ENCODE results near the gene PHF21B.

Gene PHF21B

DNA sequence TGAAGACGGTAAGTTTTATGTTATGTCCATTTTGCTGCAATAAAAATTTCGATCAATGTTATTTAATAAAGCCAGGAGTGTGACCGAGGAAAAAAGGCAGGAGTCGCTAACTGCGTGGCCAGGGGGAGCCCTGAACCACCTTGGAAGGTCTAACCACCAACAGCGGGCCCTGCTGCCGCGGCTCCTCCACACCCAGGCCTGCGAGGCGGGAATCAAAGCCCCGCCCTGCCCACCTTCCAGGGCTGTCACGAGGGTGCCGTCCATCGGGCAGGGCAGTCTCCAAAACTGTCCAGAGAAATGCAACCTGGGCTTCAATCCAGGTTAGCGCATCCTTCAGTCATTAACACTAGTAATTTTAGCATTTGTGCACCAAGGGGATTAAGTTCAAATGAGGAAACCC lies 19.0 kb downstream of the PHF21B start:
- no peak for DNase-seq (ENCODE audit: low read depth in 2 of 2)

DNA sequence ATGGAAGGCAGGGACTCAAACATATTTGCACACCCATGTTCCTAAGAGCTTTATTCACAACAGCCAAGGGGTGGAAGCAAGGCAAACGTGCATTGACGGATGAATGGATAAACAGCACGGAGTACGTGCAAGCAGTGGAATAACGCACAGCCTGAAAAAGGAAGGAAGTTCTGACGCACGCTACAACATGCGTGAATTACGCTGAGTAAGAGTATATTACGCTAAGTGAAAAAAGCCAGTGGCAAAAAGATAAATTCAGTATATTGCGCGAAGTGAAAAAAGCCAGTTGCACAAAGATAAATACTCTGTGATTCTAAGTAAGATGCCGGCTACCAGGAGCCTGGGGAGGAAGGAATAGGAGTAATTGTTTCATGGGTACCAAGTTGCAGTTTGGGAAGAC lies 19.5 kb downstream of the PHF21B start:
- DNase-seq (ENCODE audit: low read depth in 2 of 2) = no peak

DNA sequence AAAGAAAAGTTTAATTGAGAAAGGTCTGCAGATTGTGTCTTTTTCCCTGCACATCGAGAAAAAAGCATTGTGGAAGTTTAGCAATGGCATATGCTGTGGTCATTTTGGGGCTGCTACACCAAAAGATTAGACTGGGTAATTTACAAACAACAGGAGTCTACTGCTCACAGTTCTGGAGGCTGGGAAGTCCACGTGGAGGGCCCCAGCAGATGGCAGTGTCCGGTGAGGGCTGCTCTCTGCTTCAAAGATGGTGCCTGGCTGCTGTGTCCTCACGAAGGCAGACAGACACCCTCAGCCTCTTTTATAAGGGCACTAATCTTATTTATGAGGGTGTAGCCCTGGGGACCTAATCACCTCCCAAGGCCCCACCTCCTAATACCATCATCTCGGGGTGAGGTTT lies 21.1 kb downstream of the PHF21B start:
- no peak for DNase-seq (ENCODE audit: low read depth in 2 of 2)

DNA sequence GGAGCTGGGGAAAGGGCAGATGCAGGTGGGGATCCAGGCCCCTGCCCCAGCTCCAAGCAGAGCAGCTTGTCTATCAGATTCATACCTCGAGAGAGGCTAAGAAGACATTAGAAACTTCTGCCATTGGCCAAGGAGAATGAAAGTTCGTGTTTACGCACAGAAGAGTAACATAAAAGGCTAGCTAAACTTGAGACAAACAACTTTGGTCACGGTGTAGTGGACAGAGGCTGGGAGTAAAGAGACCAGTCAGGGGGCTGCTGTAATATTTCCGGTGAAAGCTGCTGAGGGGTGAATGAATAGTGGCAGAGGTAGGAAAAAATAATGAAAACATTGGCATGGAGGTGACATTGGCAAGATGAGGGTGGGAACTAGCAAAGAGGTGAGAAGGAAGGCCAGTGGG lies 22.9 kb downstream of the PHF21B start:
- no peak for DNase-seq (ENCODE audit: low read depth in 2 of 2)

DNA sequence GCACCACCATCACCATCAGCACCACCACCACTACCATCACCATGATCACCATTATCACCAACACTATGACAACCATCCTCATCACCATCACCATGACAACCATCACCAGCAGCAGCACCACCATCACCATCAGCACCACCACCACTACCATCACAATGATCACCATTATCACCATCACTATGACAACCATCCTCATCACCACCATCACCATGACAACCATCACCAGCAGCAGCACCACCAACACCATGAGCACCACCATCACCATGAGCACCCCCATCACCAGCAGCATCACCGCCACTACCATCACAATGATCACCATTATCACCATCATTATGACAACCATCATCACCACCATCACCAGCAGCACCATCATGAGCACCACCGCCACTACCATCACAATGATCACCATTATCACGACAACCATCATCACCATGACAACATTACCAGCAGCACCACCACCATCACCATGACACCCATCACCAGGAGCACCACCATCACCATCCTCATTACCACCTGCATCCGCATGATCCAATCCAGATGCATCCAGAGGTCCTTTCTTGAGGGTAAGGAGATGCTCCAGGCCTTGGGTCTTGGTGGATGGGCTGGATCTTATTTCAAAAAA lies 23.8 kb downstream of the PHF21B start:
- no peak for DNase-seq (ENCODE audit: low read depth in 2 of 2)

DNA sequence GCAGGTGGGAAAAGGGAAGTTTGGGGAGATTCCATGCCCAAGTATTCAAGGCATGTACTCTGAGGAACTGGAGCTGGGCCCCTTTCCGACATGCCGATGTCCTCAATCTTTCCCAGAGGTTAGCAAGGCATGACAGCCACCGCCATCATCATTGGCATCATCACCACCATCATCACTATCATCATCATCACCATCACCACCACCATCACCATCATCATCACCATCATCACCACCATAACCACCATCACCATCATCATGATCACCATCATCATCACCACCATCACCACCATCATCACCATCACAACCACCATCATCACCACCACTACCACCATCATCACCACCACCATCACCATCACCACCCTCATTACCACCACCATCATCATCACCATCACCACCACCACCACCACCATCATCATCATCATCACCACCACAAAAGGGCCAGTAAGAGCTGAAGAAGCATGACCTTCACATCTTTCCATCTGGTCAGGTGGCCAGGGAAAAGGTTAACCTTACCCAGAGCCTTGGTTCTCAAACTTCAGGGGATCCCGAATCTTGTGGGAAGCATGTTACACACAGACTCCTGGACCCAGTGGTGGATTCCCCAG lies 25.8 kb downstream of the PHF21B start:
- no peak for DNase-seq (ENCODE audit: low read depth in 2 of 2)

DNA sequence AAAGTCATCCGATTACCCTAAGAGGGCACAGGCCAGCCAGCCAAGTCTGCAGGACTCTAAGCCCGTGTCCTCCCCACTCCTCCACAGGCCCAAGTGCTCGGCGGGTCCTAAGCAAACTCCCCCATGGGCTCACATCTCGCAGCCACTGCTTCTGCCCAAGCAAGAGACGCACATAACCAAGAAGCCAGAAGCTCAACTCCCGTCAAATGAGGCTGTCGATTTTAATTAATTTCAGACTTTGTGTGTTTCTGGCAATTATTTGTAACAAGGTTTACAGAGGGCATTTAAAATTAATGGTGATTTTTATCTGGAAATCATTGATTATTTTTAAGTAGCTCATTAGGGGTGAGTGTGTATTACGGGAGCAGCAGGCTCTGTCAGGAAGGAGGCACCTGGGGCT lies 27.4 kb downstream of the PHF21B start:
- no peak for DNase-seq (ENCODE audit: low read depth in 2 of 2)

DNA sequence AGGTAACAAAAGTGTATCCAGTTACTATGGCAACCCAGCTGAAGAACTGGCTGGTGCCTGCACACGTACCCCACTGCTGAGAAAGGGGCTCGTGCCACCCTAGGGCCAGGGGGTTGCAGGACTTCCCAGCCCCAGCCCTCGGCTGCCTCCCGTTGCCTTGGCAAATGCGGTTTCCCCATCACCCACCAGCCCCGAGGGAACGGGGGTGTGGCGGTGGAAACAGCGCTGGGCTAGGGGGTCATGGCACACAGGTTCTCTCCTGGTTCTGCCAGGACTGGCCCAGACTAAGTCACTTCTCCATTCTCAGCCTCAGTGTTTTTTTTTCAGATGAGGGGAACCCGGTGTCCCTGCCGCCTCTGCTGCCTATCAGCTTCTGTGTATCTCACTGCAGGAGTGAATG lies 27.9 kb downstream of the PHF21B start:
- no peak for DNase-seq (ENCODE audit: low read depth in 2 of 2)

DNA sequence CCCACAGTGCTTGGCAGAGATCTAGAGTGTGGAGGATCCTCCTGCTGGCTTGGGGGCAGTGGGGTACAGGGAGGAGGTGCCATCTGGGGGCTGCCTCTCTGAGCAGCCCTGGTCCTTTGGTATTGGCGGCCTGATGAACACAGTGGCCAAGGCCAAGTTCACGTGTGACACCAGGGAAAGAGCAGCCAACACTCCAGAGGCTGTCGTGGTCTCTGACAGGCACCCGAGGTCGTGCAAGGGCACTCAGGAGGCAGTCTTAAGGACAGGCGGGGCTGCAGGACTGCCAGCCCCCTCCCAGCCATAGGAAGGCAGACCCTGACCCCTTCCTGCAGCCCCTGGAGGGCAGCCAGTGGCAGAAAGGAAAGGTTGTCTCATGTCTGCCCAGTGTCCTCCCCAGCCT lies 30.7 kb downstream of the PHF21B start:
- DNase-seq (ENCODE audit: low read depth in 2 of 2) = no peak

DNA sequence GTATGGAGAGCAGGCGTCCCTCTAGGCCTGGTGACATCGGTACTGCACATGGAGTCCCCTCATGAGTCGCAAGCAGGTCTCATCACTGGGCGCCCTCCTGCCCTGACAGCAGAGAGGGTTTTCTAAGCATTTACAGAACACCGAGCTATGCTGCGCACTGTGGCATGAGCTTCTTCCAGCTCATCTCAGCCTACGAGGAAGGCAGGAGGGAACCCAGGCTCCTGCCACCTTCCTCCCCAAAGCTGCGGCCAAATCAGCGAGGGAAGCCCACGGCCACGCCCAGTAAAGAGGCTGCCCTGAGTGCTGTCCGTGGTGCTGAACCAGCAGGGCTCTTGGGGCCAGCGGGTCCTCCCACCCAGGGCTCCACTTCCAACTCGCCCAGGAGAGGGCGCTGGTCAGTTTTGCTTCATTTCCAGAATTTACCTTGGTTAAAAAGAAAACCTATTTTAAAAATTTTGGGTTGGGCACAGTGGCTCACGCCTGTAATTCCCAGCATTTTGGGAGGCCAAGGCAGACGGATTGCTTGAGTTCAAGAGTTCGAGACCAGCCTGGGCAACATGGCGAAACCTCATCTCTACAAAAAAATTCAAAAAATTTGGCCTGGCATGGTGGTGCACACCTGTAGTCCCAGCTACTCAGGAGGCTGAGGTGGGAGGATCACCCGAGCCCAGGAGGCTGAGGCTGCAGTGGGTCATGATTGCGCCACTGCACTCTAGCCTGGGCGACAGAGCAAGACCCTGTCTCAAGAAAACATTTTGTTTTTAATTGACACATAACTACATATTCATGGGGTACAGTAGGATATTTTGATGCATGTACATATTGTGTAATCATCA lies 34.2 kb downstream of the PHF21B start:
- DNase-seq (ENCODE audit: low read depth in 2 of 2) = peak in 1 of 2 donors; percentile 44

DNA sequence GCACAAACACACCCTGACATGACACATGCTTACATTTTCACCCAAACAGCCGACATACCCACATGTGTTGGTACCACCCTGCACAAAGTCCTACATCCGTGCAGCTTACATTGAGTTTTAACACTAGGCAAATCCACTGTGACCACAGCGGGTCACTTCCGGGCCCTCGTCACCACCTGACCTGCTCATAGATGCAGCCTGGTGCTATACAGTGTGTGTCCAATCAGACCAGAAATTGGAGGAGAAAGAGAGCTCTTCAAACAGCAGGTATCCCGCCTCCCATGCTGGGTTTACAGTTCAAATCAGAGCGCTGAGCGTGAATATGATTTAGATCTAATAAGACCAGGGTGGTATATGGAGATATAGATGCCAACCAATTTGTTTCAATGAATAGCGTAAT lies 35.4 kb downstream of the PHF21B start:
- no peak for DNase-seq (ENCODE audit: low read depth in 2 of 2)

DNA sequence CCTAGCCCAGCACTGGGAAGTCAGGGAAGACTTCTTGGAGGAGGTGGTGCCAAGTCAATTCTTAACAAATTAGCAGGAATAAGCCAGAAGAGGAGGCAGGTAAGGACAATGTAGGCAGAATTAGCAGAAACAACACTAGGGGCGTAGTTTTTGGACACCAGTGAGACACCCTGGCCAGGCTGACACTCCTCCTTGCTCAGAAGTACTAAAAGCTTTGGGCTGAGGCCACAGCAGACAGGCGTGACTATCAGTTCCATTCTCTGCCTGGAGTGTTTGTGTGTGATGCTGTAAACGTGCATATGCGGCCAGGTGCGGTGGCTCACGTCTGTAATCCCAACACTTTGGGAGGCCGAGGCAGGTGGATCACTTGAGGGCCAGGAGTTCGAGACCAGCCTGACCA lies 36.0 kb downstream of the PHF21B start:
- DNase-seq (ENCODE audit: low read depth in 2 of 2) = no peak

DNA sequence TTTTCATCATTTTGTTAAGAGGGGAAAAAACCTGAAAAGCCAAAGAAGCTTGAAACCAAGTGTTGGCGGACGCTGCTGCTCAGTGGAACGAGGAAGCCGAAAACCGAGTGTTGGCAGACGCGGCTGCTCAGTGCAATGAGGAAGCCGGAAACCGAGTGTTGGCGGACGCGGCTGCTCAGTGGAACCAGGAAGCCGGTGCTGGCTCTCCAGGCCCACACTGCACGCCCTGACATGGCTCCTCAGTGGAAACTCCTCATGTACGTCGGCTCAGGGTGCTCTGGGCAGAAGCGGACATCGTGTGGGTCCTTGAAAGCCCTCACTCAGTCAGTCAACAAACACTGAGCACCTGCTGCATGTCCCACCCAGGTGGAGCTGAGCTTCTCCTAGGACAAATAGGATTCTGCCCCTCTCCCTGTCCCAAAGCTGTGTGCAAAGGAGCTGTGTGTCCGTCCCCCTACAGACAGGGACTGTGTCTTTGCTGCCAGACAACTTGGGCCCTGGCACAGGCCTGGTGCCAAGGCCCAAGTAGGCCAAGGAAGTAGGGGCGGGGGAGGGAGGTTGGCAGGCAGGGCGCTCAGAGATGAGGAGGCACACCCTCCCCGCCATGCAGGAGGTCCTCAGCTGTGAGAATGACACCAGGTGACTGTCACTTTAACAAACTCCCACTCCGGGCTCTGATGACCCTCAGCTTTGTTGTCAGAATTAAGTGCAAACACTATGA lies 37.3 kb downstream of the PHF21B start:
- no peak for DNase-seq (ENCODE audit: low read depth in 2 of 2)

DNA sequence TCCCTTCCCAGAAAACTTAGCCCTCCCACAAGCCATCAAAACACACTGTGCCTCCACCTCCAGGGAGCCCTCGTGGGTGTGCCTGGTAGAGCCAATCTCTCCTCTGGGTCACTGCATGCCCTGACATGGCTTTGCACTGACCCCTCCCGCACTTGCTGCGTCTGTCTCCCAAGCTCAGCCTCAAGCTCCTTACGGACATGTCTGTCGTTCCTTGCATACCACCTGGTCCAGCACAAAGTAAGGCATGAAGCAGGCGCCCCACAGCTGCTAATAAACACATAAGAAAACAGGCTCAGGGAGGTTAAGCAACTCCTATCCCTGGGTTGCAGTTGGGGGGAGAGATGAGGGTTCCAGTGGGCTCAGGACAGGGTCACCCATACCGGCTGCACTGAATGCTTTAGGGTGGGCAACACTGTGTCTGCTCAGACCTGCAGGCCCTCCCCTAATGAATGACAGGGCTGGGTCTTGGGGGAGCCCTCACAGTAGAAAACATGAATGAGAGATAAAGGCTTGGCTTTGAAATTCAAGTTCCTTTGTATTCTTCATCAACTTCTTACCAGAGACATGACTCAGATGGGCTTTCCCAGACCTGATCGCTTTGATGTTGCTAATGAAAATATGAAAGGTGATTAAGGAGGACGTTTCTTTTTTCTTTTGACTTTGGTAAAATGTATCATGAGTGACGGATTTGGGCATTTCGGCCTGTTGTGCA lies 38.0 kb downstream of the PHF21B start:
- DNase-seq (ENCODE audit: low read depth in 2 of 2) = no peak

DNA sequence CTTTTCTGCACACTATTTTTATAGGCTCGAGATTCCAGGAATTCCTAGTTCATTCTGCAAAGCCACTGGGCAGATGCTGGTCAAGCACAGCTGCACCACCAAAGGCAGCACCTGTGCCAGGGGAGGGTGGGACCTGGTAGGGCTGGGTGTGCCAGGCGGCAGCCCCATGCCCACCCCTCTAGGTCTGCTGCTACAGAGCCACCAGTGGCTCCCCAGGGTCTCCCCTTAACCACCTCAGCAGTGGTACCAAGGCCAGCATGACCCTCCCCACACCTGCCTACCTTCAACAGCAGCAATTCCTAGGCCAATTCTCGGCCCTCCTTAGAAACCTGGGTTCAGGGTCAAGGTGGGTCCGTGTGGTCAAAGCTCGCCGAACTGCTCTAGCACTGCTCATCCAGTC lies 39.5 kb downstream of the PHF21B start:
- no peak for DNase-seq (ENCODE audit: low read depth in 2 of 2)

DNA sequence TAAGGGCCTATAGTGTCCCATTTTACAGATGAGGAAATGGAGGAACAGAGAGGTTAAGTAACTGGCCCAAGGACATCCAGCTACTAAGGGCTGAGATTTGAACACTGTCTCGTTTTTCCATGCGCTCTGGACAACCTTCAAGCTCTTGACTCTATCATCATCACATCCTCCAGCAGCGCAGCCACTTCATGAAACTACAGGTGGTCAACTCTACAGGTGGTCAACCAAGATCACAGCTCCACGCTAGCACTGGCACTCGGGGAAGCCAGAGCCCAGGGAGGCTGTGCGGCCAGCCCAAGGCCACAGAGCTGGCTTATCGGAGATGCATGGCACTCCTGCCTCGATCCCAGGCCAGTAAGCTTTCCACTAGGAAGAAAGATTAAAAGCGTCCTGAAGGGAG lies 40.0 kb downstream of the PHF21B start:
- DNase-seq (ENCODE audit: low read depth in 2 of 2) = no peak

DNA sequence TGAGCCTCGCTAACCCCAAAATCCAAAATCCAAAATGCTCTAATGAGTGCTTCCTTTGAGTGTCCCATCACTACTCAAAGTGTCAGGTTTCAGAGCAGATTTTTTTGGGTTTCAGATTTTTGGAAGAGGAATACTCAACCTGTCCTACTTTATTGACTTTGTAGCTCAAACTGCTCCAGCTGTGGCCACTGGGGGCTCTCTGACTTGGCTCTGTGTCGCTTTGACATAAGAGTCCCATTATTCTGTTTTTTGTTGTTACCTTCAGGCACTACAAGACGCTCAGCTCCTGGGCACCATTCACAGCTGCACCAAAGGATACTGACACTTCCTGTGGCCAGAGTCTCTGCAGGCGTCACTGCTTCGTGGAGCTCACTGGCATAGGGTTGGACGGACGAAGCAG lies 41.1 kb downstream of the PHF21B start:
- DNase-seq (ENCODE audit: low read depth in 2 of 2) = no peak

DNA sequence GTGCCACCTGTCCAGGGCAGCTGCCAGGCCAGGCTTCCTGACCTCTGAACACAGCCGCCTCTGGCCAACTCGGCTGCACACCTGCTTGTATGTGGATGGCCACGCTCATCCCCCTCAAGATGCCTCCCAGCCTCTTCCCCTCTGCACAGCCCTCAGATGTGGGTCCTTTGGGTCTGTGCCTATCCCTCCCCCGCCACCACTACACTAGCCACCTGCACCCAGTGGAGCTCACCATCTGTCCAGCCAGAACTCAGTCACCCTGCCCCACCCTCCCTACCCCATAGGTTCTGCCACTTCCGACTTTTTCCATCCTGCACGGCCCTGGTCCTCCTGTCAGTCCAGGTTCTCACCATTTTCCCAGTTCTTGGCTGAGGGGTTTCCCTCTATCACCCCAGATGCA lies 44.6 kb downstream of the PHF21B start:
- no peak for DNase-seq (ENCODE audit: low read depth in 2 of 2)

DNA sequence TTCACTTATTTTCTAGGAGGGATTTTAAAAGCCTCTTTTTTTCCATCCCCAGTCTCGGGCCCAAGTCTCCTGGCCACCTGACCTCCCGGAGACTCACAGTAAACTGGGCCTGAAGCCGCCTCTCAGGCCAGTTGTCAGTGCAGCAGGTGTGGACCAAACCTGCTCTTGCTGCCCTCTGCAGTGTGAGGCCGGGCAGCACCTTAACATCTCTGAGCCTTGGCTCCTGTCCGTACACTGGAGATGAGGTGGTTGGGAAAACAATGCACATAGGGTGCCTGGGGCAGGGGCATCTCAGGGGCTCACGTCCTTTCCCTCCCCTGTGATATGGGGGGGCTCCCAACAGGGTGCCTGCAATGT lies 45.1 kb downstream of the PHF21B start:
- no peak for DNase-seq (ENCODE audit: low read depth in 2 of 2)

DNA sequence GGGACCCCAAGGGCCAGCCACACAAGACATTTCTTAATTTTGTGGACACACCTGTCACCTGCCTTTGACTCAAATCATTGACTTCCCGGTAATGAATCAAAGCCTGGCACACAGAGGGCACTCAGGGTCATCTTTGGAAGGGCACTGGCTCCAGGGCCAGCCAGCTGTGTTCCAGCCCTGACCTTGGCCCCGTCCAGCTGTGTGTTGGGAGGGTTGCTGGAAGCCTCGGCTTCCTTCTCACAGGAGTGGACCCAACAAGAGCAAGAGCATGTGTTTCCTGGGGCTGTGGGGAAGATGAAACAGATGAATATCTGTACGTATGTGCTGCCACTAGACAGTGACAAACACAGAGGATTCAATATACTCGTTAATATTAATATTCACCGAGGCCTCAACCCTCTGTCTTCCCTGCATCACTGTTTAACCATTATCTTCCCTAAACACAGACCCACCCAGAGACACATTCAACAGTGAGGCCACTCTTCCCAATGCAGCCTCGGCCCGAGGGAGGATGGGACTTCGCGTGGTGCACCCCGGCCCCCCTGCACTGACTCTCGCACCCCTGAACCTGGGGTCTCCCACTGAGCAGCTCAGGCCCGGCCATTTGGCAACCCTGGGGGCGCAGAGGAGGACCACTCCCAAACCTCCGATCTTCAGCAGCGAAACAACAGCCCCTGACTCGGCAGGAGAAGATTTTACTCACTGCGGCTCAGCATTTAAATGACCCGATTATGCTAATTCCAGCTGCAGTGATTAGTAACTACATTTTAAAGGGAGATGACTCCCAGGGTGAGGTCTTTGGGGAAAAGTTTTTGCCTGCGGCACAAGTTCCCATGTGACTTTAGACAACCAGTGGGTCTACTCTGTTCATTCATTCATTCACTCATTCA lies 45.7 kb downstream of the PHF21B start:
- no peak for DNase-seq (ENCODE audit: low read depth in 2 of 2)
